GM19438 (cell line): ENCODE results near the gene C5orf34.
"Not testable (repeated sequence)": the region's sequence is repeated elsewhere in the genome, so short reads cannot be mapped to it uniquely, and the experiment has no call there.

Experiments
- ATAC-seq: cut with Tn5 transposase; IDR thresholded peaks from one replicate; pipeline ENCODE4 v1.9.1; 2021; ENCODE audit warnings: low read depth; ENCODE audit not compliant: unreplicated experiment

The C5orf34 gene, protein sequence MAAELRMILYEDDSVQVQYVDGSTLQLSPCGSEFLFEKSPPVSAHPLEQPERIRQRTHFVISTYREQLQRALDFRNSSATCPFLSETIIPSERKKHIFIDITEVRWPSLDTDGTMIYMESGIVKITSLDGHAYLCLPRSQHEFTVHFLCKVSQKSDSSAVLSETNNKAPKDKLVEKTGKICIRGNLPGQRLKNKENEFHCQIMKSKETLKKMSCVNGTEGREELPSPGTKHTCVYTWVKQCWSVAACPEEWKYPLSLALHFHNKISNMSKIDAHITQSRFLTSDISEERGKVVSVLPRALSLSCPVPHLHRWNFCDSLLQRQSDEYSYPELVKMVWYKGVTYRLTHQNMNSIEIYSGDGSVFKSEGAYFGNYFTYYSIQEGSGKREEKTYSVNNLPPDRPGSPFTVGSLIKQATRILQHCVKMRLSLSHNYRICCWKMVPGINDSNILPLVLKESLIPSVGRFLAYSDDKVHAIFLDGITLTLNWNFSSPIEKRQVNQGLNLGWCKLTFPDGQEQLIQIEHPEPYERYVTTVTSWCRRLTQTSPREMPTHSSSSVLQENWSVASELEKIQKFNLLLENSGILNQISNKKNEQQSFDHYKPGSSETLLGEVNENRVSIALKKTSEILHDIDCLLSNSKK

DNA sequence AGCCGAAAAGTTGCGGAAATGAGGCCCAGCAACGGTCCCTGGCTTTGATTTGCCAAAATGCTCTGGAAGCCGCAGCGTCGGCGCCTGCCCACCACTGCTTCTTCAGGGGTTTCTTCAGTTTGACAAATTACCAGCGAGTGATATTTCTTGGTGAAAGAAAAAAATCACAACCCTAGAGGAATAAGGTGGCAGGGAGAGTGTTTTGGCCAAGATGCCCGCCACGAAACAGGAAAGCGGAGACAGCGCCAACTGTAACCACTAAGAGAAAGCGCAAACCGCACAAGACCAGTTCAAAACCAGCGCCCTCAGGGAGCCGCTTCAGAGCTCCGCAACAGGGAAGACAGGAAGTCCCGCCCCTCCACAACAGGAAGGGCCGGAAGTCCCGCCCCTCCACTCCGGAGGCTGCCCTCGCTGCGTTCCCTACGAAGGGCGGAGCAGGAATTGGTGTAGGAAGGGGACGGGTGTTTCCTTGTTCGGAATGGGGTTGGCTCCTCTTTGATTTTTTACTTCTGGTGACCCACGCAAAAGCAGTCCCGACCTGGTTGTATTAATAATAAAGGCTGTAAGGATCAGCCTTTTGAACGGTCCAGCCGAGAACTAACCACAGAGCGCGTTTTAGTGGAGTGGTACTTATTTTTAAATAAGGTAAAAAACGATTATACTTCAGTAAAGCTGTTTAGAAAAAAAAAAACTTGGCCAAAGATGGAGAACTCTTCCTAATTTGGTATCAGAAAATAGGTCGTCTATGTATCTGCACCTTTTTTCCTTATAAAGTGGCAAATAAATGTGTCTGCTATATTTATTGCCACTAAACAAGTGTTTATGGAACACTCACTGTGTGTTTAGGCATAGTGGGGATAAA, at the start of gene C5orf34:
TSS of gene C5orf34 (minus strand) at position 333 of the 862 bp plus-strand sequence. CDS start 5,809 bp downstream, outside the sequence.
- peak; percentile 99 for ATAC-seq

DNA sequence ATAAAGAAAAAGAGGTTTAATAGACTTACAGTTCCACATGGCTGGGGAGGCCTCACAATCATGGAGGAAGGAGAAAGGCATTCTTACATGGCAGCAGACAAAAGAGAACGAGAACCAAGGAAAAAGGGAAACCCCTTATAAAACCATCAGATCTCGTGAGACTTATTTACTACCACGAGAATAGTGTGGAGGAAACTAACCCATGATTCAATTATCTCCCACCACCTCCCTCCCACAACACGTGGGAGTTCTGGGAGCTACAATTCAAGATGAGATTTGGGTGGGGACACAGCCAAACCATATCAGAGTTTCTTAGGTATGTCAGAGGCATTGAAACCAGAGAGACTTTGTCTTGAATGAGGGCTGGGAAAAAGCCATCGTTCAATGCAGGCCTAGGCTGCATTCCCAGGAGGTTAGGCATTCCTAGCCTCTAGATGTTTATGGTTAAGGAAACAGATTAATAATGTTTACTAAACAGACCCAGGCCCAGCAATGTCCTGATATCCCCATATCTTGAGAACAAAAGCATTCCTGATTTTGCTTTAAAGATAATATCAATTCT, 49.4 kb upstream of the C5orf34 start:
- no peak for ATAC-seq

DNA sequence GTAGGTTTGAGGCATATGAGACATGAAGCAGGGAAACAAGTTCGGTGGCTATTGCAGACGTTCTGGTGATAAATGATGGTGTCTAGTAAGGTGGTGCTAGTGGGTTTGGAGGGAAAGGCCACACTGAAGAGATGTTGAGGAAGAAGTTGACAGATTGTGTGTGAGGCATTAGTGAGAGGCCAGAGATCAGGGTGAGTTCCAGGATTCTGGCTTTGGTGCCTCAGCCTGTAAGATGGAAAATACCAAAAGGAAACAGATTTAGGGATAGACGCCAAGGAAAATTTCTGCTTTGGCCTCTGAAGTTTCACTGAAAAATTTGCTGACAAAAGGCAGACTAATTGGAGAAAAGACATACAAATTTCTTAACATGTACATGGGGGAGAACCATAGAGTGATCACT, 48.4 kb upstream of the C5orf34 start:
- no peak for ATAC-seq

DNA sequence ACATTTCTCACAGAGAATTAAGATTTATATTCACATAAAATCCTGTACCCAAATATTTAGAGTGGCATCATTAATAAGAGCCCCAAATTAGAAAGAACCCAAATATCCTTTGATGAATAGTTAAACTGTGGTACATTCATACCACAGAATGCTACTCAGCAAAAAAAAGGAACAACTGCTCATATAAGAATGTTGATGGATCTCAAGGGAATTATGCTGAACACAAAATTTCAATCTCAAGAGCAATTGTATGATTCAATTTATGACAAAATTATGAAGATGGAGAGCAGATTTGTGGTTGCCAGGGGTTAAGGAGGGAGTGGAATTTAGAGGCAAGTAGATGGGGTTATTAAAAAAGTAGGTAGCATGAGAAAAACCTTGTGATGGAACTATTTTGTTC, 46.4 kb upstream of the C5orf34 start:
- ATAC-seq: no peak

DNA sequence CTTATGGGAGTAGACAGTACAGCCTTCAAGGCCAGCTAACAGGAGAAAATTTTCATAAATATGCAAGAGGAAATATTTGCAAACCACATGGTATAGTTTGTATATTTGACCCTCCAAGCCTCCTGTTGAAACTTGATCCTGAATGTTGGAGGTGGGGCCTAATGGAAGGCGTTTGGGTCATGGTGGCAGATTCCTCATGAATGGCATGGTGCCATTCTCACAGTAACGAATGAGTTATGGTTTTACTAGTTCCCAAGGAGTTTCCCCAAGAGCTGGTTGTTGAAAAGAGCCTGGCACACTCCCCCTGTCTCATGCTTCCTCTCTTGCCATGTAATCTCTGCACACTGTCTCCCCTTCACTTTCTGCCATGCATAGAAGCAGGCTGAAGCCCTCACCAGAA, 45.2 kb upstream of the C5orf34 start:
- ATAC-seq: no peak

DNA sequence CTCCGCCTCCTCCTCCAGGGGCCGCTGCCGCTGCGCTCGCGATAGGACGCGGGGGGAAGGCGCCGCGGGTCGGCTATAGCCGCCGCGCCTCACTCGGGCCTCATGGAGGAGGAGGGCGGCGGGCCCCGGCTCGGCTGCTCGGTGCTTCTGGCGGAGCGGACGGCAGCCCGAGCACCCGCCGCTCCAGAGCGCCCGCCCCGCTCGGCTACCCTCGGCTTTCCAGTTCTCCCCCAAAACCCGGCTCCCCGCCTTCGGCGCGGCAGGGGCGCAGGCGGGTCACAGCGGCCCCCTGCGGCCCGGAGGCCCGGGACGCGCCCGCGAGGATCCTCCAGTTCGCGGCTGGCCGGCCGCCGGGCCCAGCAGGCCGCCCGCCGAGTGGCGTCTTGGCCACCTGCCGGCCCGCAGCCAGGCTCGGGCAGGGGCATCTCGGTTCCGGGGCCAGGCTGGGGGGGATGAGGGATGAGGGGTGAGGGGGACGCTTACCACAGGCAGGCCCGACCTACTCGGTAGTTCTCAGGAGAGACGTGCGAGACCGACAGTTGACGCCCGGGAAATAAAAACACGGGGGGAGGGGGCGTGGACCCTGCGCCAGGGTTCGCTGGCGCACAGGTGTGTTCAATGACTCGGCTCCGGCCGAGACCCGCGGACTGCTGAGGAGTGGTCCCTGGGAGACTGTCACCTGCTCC, 42.1 kb upstream of the C5orf34 start, which contains the start of gene PAIP1:
TSS of gene PAIP1 (minus strand) at position 221 of the 686 bp plus-strand sequence. CDS start 231 bp downstream, outside the sequence.
- ATAC-seq: peak; percentile 76

DNA sequence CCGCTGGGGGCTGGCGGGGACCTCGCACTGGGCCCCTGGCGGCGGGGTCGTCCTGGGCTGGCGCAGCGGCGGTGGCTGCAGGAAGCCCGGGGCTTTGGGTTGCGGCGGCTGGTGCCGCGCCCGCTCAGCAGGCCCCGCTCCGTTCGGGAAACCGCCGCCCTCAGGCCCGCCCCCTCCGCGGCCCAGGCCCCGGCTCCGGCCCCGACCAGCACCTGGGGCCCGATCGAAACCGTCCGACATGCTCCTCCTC, 41.6 kb upstream of the C5orf34 start:
- peak; percentile 90 for ATAC-seq

DNA sequence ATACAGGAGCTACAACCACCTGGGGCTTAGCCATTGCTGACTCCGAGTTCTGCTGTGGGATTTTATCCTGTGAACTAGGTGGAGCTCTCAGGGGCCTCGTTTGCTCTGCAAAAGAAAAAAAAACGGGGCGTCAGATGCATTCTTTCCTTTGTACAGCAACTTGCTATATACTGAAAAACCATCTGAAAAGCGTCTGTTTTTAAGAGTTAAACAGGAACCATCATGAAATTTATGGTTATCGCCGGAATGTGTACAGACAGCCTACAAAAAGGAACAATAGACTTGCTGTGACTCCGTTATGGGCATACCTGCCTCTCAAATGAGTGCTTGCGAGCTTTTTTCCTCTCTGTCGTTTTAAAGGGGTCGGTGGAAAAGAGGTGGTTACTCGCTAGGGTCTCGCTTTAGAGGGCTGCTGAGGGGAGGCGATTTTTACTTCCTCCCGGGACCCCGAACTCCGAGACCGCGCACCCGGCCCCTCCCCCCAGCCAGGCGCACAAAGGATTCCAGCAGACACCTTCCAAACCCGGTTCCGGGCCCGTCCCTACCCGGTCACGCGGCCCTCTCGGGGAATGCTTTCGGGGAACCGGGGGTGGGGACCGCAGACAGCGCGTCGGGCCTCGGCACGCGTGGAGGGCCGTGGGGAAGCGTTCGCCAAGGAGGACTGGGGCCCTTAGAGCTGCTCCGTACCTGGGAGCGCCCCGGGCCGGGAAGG, 41.1 kb upstream of the C5orf34 start:
- peak; percentile 31 for ATAC-seq

DNA sequence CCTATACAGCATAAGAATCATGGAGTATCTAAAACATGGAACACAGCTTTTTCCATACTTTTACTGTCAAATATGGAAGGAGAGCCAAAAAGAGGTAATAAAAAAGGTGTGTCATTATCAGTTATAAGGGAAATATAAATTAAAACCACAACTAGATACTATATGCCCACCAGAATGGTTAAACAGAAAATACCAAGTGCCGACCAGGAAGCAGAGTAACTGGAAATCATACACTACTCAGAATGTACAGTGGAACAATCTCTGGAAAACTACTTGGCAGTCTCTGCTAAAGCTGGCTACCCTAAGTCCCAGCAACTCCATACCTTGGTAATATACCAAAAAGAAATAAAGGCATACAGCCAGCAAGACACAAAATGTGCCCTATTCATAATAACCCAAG, 39.5 kb upstream of the C5orf34 start:
- ATAC-seq: no peak

DNA sequence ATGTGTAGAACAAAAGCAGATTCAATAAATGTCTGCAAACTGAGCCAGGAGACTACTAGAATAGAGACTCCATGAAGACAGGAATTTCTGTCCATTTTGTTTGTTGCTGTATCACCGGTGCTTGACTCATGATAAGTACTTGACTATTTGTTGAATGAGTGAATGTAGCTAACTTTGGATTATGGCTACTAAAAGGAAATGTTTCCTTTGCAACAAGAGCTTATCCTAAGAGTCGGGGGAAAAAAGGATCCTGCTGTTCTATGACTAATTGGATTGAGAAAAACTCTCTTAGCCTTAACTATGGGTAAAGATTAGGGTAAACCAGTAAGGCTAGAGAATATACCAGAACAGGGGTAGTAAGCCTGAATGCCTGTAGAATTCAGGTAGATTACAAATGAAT, 38.4 kb upstream of the C5orf34 start:
- ATAC-seq: no peak

DNA sequence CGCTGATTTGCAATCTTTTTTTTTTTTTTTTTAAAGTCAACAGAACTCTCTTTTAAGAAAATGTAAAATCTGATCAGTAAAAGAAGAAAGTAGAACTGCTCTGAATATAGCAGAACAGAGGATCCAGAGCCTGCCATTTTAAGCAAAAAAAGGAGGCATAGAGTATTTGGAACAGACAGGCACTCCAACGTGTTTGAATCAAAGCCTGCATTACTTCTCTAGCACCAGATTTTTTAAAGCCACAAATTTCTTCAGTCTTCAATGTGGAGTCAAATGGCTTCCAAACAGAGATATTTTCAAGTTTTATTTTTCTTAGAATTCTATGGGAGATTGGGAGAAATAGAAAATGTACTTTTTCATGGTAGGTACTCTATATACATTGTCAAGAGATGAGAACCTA, 36.8 kb upstream of the C5orf34 start:
- ATAC-seq: no peak

DNA sequence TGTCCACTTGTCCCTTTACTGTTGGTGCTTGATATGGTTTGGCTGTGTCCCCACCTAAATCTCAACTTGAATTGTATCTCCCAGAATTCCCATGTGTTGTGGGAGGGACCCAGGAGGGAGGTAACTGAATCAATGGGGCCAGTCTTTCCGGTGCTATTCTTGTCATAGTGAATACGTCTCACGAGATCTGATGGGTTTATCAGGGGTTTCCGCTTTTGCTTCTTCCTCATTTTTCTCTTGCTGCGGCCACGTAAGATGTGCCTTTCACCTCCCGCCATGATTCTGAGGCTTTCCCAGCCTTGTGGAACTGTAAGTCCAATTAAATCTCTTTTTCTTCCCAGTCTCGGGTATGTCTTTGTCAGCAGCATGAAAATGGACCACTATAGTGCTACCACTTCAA, 34.3 kb upstream of the C5orf34 start:
- not testable (repeated sequence) for ATAC-seq

DNA sequence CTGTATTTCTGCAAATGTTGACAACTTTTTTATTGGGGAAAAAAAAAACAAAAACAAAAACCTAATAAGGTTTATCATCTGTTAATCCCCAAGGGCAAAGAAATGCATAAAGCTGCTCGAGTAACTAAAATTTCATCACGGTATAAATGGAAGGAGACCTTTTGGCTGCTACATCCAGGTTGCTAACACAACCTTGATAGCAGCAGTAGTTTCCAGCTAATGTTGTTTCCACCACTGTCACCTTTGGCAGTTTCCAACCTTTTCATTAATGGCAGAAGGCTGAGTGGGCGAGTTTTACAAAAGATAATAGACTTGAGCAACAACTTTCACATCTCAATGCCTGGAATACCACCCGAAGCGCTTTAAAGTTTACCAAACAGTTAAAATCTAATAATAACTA, 33.4 kb upstream of the C5orf34 start:
- ATAC-seq: no peak

DNA sequence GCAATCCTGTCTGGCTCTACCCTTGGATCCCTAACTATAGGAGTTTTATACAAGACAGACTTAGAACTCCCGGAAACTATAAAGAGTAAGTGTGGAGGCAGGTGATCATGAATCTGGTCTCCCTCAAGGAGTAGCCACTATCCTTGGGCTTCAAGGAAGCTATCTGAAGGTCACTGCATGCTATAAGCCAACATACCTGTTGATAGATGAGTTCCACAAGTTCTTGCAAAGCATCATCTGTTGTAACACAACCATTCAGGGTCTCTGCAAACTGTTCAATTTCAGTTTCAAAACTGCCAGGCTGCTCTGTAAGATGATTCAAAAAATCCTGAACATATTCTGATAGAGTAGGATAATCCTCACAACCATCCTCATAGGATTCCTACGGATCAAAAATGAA, 32.6 kb upstream of the C5orf34 start:
- ATAC-seq: no peak

DNA sequence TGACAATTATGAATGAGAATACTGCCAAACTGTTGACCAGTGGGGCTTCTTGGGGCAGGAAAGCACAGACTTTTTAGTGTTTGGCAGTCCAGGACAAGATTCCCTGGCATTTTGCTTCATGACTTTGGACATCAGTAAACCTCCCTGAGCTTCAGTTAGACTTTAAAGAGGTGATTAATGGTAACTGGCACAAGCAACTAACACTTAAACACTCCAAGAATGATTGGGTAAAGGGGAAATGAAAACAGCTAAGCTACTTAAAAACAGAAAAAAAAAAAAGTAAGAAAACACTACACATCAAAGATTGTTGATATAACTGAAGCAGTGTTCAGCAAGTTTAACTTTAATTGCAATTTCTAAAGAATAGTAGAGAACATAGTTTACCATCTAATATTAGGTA, 28.5 kb upstream of the C5orf34 start:
- no peak for ATAC-seq

DNA sequence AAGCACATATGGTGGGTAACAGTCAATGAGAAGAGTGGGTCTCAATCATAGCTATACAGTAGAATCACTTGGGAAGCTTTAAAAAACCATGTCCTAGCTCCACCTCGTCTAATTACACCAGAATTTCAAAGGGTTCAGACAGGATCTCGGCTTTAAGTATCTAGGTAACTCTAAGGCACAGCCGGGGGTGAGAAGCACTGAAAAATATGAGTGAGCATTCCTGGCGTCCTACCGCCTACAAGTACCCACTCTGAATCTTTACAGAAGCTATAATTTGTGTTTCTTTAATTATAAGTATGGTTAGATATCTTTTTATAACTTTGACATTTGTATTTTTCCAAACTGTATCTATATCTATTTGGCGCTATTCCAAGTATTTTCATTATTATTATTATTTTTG, 25.8 kb upstream of the C5orf34 start:
- ATAC-seq: no peak

DNA sequence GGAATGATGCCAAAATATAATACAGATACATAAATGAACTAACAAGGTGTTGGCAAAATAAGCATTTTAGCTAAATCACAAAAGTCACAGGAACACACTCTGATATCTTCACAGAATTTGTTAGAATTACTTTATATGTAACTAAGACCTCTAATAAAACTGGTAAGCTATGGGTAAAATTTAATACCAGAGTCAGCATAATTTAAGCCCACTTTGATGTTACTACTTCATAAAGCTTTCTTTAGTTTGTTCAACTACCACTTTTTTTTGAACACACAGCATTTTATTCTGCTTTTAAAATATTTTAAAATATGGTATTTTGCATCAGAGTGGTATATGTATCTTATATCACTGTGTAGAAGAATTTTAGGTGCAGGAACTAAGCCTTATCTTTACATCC, 22.0 kb upstream of the C5orf34 start:
- ATAC-seq: no peak

DNA sequence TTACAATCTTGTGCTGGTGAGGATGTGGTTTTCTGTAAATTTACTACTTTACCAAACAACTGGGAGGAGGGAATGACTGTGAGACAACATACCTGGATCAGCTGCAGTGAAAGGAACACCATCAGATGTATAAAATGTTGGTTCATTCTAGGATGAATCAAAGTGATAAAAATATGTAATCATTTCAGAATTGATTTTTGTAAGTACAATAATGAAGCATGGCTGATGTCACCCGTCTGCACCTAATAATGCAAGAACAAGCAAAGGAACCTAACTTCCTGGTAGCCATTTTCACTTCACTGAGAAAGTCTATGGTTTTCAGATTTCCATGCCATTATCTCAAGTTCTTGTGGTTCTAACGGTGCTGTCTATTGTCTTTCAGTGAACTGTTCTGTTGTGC, 18.7 kb upstream of the C5orf34 start:
- ATAC-seq: no peak

DNA sequence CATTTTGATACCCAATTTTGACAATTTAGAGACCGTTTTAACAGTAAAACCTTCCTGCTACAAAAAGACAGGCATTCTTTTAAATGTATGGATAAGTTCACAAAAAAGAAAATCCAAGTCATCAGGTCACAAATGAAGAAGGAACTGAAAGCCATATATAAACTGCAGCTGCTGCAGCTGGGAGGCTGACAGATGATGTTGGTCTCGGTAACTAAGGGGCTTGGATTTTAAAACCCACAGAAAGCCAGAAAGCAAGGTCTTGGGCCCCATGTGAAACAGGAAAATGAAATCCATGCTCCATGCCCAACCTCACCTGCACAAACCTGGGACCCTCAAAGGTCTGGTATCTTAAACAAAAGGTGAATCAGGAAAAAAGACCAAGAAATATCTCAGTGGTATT, 15.7 kb upstream of the C5orf34 start:
- no peak for ATAC-seq

DNA sequence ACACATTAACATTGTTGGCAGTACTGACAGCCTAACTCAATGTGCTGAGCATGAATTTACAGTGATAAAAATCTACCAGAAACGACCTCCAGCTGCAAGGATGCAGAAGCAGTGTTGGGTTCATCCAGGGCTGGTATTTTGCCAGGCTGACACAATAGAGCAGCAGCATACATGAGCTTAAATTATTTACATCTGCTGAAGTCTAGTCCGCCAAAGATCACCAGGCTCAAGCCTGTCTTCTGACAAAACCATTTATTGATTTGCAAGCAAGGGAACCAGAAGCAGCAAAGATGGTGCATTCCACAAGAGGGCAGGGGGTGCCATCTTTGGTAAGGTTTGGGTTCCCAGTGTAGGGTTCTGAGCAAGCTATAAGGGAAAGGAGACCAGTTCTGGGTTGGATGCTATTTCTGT, 8.7 kb upstream of the C5orf34 start:
- no peak for ATAC-seq
